ENCODE results near the gene RAD51B.

DNA sequence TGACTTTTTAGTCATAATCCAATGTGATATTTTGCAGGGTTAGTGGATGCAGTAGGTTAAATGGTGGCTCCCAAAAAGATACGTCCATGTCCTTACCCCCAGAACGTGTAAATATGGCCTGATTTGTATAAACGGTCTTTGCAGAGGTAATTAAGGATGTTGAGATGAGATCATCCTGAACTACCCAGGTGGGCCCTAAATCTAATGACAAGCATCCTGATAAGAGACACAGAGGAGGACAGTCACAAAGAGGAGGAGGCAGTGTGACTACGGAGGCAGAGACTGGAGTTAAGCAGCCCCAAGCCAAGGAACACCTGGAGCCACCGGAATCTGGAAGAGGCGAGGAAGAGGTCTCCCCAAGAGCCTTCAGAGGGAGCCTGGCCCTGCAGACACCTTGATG, 679.9 kb downstream of the RAD51B start:
- no peak for TF ChIP-seq YY1 (IDR thresholded peaks at IDR 0.05; ENCODE audit: insufficient read depth, insufficient read length)
- TF ChIP-seq ZNF274 (IDR thresholded peaks at IDR 0.05; ENCODE audit: low read depth, low read length) = no peak
